Smooth muscle cell (in vitro differentiated cells): Measurements from ENCODE around the gene SETD3. TPM values are rescaled to one million over a fixed set of nuclear protein-coding genes. Genes with fewer than 3 reads are reported as not detected.

Source experiments
- DNase-seq: peaks from one replicate; lab custom pipeline; 2025; ENCODE audit not compliant: unreplicated experiment; lab: John Stamatoyannopoulos, UW
- H2AFZ ChIP-seq: fragments of 200-600 bp; sonication (generic); 2 replicates; pipeline ENCODE4 v1.6.0; 2016; ENCODE audit warnings: antibody characterized with exemption, low read depth, mild to moderate bottlenecking
- H3F3A ChIP-seq: fragments of 200-600 bp; sonication (generic); 2 replicates; pipeline ENCODE4 v1.6.0; 2017; ENCODE audit warnings: antibody characterized with exemption, low read depth
- H3K27ac ChIP-seq: fragments of 200-600 bp; sonication (generic); 2 replicates; pipeline ENCODE4 v1.5.1; 2016; ENCODE audit warnings: low read depth, mild to moderate bottlenecking
- H3K27me3 ChIP-seq: fragments of 200-600 bp; sonication (generic); 2 replicates; pipeline ENCODE4 v1.6.1; 2016; ENCODE audit warnings: low read depth, mild to moderate bottlenecking
- H3K36me3 ChIP-seq: fragments of 200-600 bp; sonication (generic); 2 replicates; pipeline ENCODE4 v1.5.1; 2016; ENCODE audit warnings: low read depth
- H3K4me1 ChIP-seq: fragments of 200-600 bp; sonication (generic); 2 replicates; pipeline ENCODE4 v1.5.1; 2016; ENCODE audit warnings: low read depth
- H3K4me2 ChIP-seq: fragments of 200-600 bp; sonication (generic); 2 replicates; pipeline ENCODE4 v1.6.0; 2016; ENCODE audit warnings: mild to moderate bottlenecking
- H3K4me3 ChIP-seq: fragments of 200-600 bp; sonication (generic); 2 replicates; pipeline ENCODE4 v1.5.1; 2016; ENCODE audit warnings: mild to moderate bottlenecking
- H3K79me2 ChIP-seq: fragments of 200-600 bp; sonication (generic); 2 replicates; pipeline ENCODE4 v1.6.0; 2016; ENCODE audit warnings: low read depth, mild to moderate bottlenecking
- H3K9ac ChIP-seq: fragments of 200-600 bp; sonication (generic); 2 replicates; pipeline ENCODE4 v1.6.0; 2016; ENCODE audit warnings: low read depth
- H3K9me3 ChIP-seq: fragments of 200-600 bp; sonication (generic); replicated peaks from 2 replicates; pipeline ENCODE4 v1.5.1; 2016; ENCODE audit warnings: low read depth
- H4K20me1 ChIP-seq: fragments of 200-600 bp; sonication (generic); 2 replicates; pipeline ENCODE4 v1.6.0; 2016; ENCODE audit warnings: low read depth
- WGBS: methylation state at CpG from one replicate; pipeline ENCODE4 v1.1.7; 2016; ENCODE audit warnings: low lambda C conversion rate; 5-methylcytosine and 5-hydroxymethylcytosine counted together
- polyA plus RNA-seq: library from polyadenylated mRNA; unstranded; fragments of >200 nt; fragmentation: Nextera tagmentation; extraction: Ambion mirVana; gene quantifications from 2 replicates; pipeline ENCODE4 v1.2.1, GENCODE V29; 2016
- total RNA-seq: library from RNA; depleted of rRNA; stranded (reverse); fragments of >200 nt; gene quantifications from 2 replicates; pipeline ENCODE4 v1.2.3, GENCODE V29; 2014
- TF ChIP-seq, protein P1 (sequence below): fragments of 200-600 bp; sonication (generic); IDR thresholded peaks from 2 replicates; pipeline ENCODE4 v1.5.1; 2017; ENCODE audit warnings: borderline replicate concordance, mild to moderate bottlenecking, antibody characterized with exemption; ENCODE audit not compliant: insufficient read depth, poor library complexity, severe bottlenecking

SETD3 gene
- total and polyA plus RNA-seq, 2 experiments from 2014 or later, result 49.2 to 74.9 TPM

- no peak overlapping the region for H3K4me3 ChIP-seq
- 37% methylated on average over 3 of the region's 3 CpGs for WGBS
- peaks cover 21% of the 10 kb centered on the region for H3F3A ChIP-seq
- no peaks in the 10 kb centered on the region for H4K20me1 ChIP-seq
- H3K27ac ChIP-seq, result peak overlapping the region; percentile 60
- H3K4me1 ChIP-seq, result peaks cover 12% of the 10 kb centered on the region
- H3K9ac ChIP-seq, result peak overlapping the region; percentile 15
- TF ChIP-seq, protein P1, sequence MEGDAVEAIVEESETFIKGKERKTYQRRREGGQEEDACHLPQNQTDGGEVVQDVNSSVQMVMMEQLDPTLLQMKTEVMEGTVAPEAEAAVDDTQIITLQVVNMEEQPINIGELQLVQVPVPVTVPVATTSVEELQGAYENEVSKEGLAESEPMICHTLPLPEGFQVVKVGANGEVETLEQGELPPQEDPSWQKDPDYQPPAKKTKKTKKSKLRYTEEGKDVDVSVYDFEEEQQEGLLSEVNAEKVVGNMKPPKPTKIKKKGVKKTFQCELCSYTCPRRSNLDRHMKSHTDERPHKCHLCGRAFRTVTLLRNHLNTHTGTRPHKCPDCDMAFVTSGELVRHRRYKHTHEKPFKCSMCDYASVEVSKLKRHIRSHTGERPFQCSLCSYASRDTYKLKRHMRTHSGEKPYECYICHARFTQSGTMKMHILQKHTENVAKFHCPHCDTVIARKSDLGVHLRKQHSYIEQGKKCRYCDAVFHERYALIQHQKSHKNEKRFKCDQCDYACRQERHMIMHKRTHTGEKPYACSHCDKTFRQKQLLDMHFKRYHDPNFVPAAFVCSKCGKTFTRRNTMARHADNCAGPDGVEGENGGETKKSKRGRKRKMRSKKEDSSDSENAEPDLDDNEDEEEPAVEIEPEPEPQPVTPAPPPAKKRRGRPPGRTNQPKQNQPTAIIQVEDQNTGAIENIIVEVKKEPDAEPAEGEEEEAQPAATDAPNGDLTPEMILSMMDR, result no peak
- H3K36me3 ChIP-seq, result no peaks in the 10 kb centered on the region
- H3K27me3 ChIP-seq, result no peaks in the 10 kb centered on the region
- DNase-seq, result no peak
- H3K79me2 ChIP-seq, result peaks cover 37% of the 10 kb centered on the region
- H3K4me2 ChIP-seq, result peak overlapping the region; percentile 28
- H3K9me3 ChIP-seq, result no peaks in the 10 kb centered on the region
- no peak overlapping the region for H2AFZ ChIP-seq
Measured at GRCh38 chr14:99431986-99432385, 48.7 kb downstream of the SETD3 start.

GRCh38 chr14:99430491-99430890 lies 50.2 kb downstream of the SETD3 start:
- no peaks in the 10 kb centered on the region for H3K9me3 ChIP-seq
- H3K36me3 ChIP-seq, result no peaks in the 10 kb centered on the region
- H3K4me1 ChIP-seq, result peaks cover 22% of the 10 kb centered on the region
- no peaks in the 10 kb centered on the region for H4K20me1 ChIP-seq
- TF ChIP-seq, protein P1, result peak; percentile 31
- WGBS, result 81% methylated on average over 7 of the region's 7 CpGs
- no peak overlapping the region for H3K9ac ChIP-seq
- peak overlapping the region; percentile 96 for H3K27ac ChIP-seq
- H3F3A ChIP-seq, result peaks cover 11% of the 10 kb centered on the region
- DNase-seq, result no peak
- no peak overlapping the region for H3K4me2 ChIP-seq
- no peak overlapping the region for H2AFZ ChIP-seq
- no peak overlapping the region for H3K4me3 ChIP-seq
- peaks cover 49% of the 10 kb centered on the region for H3K79me2 ChIP-seq
- no peaks in the 10 kb centered on the region for H3K27me3 ChIP-seq

DNA sequence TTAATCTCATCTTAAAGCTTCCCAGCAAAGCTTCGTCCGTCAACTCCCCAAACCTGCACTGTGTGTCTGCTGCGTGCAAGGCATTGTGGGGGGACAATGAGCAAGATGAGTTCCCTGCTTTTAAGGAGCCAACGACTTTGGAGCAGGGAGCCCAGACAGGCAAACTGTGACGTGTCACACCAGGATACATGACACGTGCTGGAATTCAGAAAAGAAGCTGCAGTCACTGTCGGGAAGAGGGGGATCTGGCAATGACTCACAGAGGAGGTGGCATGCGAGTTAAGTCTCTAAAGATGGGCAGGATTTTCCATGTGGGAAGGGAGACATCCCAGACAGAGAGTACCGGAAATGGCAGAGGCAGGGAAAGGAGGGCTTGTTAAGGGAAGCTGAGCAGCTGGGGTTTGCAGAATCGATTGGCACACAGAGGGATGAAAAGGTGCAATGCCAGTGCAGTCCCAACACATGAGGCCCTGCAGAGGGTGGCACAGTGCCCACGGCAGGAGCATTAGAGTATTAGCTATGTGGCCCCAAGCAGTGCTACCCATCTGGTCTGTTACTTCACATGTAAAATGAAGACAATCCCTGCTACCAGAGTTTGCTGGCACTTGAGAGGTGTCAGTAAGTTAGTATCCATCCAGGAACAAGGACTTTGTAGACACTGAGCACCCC lies 52.9 kb downstream of the SETD3 start:
- 4% methylated on average over 11 of the region's 11 CpGs for whole genome bisulfite sequencing
- Histone ChIP-seq H3F3A (peaks cover 11% of the 10 kb centered on the region), H3K4me1 (peaks cover 34% of the 10 kb centered on the region), H3K79me2 (peaks cover 52% of the 10 kb centered on the region), H3K9me3 (no peaks in the 10 kb centered on the region), H3K27me3 (no peaks in the 10 kb centered on the region), H3K4me2 (peak overlapping the region; percentile 11), H3K36me3 (no peaks in the 10 kb centered on the region), H3K27ac (peak overlapping the region; percentile 96), H4K20me1 (no peaks in the 10 kb centered on the region), H2AFZ (no peak overlapping the region), H3K9ac (peak overlapping the region; percentile 74), H3K4me3 (no peak overlapping the region)
- TF ChIP-seq, protein P1, result no peak
- peak; percentile 48 for DNase-seq
